ENCODE results near the gene RASD1. TPM values are rescaled to one million over a fixed set of nuclear protein-coding genes. Genes with fewer than 3 reads are reported as not detected.

The RASD1 gene
- total RNA-seq, 1 donor from 2014 or later: 4.4 TPM

DNA sequence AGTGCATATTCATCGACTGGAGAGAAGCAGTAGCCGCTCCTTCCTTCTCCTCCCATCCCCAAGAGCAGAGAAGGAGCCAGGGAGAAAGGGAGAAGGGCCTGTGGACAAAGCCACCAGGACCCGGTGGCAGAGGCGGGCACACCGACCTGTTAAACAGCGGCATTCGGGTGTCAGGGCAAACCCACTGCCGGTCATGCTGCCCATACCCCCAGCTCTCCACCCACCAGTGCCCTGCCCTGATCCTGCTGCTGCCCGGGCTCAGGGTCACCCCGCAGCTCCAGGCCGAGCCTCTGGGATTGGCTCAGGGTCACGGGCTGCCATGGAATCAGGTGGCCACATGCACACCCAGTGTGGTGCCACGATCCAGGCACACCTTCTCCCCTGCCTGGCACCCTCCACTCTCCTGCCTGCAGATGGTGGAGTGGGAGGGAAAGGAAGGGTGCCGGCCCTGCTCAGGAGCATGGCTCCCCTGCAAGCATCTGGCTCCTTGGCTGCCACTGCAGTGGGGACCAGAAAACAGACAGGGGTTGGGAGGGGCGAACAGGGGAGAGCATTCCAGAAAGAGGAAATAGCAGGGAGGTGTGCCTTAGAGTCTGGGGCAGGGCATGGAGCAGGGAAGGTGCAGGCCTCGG lies 18.3 kb upstream of the RASD1 start:
- DNase-seq (ENCODE audit: low spot score): no peak
- intact Hi-C loops (cut with DNase I): no loop called here

DNA sequence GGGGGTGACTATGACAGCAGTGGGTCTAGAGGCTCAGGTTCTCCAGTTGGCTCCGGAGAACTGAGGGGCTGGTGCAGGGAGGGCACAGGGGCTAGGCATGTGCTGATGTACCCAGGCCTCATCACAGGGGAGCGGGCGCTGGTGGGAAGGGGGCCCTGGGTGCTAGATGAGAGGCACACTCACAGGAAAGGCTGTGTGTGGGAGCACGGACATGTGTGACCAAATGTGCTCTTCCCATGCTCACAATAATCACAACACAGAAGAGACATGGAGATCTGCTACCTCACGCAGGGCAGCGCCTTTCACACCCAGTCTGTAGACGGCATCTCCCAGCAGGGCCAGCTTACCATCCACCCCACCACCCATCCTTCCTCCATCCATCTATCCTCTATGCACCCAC lies 17.4 kb upstream of the RASD1 start:
- intact Hi-C loops (cut with DNase I): no loop called here
- no peak for DNase-seq (ENCODE audit: low spot score)

DNA sequence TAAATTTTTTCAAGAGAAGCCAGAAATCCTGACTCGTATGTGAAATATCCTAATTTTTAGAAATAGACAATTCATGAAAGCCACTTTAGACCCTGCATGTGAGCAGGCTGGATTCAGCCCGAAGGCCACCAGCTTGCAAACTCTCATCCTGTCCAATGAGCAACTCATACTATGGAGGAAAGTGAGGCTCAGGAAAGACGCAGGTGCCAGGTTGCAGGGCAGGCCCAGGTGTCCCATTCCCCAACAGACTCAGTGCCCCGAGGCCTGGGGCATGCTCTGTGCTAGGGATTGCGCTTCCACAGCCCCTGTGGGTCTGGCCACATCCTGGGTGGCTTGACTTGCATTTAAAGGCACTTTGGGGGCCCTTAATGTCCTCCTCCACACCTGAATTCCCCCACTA lies 16.7 kb upstream of the RASD1 start:
- intact Hi-C loops (cut with DNase I): no loop called here
- no peak for DNase-seq (ENCODE audit: low spot score)

DNA sequence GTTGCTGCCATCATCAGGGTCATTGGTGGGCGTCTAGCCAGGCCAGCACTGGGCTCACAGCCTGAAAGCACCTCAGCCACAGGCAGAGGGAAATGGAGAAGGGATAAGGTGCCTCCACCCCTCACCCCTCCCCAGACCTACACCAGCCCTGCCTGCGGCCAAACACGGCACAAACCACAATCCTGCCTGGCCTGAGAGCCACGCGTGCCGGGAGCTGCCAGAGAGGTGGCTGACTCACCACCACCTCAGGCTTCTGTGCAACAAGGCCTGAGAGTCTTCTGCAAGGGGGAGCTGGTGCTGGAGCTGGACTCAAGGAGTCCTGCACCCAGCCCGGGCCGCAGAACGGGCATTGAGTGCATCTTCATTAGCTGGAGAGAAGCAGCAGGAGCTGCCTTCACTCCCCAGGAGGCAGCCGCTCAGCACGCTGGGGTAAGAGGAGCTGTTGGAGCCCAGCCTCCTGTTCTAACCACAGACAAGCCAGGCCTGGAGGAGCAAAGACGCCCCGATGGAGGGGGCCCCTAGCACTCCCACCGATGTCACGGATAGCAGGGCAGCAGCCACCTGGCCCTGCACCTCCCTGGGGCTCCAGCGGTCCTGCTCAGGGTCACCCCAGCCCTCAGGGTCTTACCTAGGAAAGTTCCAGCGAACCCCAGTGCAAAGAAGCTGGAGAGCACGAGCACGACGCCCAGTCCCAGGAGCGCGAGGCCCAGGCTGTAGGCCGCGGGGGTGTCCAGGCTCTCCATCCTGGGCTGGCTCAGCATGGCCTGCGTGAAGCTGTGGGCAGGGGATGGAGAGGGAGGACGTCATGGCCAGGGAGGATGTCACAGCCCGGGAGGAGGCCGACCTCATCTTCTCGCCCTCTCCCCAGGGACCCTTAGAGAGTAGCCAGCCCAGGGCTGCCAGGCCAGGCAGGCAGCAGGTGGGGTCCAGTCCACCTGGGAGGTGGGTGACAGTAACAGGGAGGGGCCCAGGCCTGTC lies 16.0 kb upstream of the RASD1 start:
- intact Hi-C loops (cut with DNase I): no loop called here
- DNase-seq (ENCODE audit: low spot score): peak; percentile 73

DNA sequence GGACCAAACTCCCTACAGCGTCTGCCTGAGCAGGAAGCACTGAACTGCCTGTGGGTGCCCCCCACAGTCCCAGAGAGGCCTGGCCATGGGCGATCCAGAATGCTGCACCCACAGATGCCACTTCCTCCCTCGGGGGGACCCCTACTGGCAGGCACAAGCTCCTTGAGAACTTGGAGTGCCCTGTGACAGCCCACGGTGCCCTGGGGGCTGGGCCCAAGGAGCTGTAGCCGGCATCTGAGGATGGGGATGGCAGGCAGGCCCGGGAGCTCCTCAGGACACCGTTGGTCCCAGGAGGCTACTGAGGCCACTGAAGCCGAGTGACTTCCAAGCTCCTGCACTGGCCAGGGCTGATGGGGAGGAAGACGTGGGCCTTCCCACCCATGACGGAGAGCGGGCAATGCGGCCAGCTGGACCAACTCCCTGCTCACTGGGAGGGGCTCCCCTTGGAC lies 15.1 kb upstream of the RASD1 start:
- intact Hi-C loops (cut with DNase I): no loop called here
- peak; percentile 60 for DNase-seq (ENCODE audit: low spot score)

DNA sequence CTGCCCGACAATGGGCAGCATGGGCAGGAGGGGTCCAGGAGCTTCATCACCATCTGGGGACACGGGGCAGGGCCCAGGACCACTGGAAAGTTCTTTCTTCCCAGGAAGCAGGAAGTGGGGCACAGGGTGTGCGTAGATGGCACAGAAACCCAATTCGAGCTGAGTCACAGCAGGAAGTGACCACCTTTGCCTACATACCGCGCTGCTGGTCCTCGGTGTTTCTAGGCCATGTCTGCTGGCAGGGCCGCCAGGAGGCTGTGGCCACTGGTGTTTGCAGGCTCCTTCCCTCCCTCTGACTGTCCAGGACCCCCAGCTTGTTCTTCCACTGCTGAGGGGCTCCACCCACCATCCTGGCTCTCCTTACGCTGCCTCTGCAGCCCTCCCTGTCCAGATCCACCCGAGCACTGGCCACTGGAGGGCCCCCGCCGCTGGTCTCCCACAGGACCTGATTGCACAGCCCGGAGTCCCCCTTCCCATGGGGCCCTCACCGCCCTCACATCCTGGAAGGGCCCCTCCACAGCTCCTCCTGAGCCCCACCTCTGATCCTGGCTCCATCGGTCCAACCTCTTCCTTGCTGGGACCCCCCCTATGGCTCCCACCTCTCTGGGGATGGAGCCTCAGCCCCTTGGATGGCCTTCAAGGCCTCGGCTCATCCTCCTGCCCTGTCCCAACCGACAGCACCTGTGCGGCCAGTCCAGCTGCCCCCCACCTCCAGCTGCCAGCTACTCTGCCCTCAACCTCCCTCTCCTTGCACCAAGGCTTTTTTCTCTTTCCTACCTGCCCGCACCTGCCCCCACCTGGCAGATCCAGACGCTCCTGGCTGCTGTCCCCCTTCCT lies 14.5 kb upstream of the RASD1 start:
- intact Hi-C loops (cut with DNase I): no loop called here
- peak; percentile 58 for DNase-seq (ENCODE audit: low spot score)

DNA sequence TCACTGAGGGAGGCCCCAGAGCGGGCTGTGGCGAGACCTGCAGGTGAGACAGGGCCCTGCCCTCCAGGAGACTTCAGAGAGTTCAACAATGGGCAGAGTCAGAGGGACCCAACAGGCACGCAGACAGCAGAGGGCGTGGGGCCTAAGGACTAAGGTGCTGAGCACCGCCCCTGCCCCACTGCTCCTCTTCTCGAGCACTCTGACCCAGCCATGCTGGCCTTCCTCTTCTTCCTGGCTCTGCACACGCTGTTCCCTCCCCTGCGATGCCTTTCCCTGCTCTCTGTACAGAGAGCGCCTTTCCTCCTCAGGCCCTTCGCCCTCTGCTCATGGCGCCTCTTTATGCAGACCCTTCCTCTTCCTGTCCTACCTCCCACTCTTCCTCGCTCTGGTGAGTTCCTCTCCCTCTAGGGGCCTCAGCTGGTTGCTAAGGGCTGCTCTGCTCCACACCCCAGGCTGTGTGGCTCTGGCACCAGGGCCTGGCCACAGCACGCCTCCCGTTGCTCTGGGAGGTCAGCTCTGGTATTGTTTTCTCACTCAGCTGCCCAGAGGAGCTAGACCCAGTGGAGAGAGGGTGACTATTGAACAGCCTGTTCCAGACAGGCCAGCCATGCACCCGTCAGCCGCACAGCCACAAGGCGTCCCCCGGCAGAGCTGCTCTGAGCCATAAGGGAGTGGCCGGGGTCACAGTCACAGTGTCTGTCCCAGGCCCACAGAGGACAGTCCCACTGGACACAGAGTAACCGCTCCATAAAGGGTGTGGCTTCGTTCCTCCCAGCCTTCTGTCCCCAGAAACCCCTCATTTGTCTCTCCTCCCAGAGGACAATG lies 13.6 kb upstream of the RASD1 start:
- intact Hi-C loops (cut with DNase I): no loop called here

DNA sequence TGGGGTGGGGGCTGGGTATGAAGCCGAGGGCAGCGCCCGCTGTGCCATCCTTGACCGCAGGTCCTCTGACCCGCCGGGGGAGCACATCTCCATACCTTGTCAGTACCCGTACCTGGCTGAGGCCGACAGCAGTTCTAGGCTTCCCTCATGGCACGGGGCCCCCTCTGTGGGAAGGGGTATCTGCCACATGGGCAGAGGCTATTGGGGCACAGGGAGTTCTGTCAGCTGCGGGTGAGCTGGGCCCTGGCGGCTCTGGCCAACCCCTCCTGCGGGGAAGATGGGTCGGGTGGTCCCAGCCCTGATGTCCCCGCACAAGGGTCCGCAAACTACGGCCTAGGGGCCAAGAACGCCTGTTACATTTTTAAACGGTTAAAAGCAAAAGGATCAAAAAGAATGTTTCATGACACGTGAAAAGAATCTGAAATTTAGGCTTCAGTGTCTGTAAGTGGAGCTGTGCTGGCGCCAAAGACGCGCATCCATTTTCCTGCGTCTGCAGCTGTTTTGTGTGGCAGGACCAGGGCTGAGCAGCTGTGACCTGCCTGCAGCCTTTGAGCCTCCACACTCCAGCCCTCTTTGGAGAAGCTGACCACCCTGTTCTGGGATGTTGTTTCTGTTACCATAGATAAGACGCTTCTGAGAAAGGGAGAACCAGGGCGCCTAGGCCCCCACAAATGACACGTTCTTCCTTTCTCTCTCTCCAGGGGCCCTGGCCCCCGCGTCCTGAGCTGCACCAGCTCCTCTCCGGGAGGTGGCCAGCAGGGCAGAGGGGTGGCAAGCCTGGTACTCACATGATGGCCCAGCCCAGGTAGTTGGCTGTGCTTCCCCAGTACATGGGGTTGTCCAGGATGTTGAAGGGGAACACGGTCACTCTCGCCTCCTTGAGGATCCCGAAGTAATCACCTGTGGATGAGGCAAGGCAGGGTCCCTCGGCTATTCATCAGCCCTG lies 12.7 kb upstream of the RASD1 start:
- peak; percentile 65 for DNase-seq (ENCODE audit: low spot score)
- intact Hi-C loops (cut with DNase I): no loop called here

More for the DNA sequence above, 13.6 kb upstream of the RASD1 start:
- DNase-seq (ENCODE audit: low spot score): peak; percentile 70

DNA sequence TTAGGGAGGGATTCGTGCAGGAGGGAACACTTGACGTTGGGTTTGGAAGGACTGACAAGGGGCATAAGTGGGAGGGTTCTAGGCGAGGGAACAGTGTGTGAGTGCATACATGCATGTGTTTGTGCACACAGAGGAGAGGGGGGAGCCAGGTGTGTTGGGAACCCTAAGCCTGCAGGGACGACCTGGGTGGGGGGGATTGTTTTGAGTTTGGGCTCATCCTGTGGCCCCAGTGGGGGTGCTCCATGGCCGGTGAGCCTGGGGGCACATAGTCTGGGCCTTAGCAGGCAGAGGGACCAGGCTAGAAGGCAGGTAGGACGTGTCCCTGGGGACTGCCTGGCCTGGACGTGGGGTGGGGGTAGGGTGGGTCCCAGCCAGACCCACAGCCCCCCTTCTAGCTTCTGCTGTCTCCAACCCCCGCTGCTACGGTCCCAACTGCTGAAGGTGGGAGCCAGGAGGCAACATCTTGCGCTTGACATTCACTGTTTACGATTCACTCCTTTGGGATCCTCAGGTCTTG lies 11.9 kb upstream of the RASD1 start:
- no peak for DNase-seq (ENCODE audit: low spot score)
- intact Hi-C loops (cut with DNase I): no loop called here

DNA sequence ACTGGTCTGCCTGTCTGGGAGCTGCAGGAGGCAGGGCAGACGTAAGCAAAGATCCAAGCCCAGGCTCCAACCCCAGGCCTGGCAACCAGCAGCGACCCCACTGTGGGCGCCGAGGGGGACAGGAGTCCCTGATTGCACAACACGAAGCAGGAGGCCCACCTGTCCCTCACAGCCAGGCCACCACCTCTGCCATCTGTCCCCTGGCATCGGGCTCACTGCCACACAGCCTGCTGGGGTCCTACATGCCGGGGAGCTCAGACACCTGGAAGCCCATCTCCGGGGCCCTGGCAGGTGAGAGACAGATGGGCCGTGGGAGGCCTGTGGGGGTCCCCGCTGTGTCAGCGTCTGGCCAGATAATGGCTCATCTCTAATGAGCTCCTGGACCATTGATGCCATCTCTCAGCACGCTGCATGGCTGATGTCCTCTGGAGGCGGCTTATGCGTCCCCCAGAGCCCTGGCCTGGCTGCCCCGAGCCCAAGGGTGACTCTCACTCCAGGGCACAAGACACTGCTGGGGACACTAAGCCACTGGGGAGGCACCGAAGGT lies 11.3 kb upstream of the RASD1 start:
- no peak for DNase-seq (ENCODE audit: low spot score)
- intact Hi-C loops (cut with DNase I): no loop called here

DNA sequence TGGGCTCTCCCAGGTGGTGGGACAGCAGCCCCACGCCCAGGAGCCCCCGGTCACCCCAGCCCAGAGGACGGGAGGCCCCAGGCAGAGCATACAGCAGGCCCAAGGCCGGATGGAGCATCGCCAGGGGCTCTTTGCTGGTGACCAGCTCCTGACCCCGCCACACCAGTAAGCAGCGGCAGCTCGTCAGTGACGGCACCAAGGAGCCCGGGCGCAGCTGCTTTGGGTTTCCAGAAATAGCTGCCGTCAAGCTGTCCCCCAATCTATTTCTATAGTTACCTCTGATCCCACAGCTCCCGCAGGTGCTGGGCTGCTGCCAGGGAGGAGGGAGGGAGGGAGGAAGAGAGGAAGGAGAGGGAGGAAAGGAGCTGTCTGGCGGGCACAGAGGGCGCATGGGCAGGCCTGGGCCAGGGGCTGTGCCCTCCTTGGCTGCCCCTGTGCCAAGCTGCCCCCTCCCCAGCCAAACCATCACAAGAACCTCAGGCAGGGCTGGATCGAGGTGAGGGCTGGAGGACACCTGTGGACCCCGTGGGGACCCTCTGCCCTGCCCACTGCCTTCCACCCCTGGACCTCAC lies 10.8 kb upstream of the RASD1 start:
- DNase-seq (ENCODE audit: low spot score): peak; percentile 86
- intact Hi-C loops (cut with DNase I): no loop called here

DNA sequence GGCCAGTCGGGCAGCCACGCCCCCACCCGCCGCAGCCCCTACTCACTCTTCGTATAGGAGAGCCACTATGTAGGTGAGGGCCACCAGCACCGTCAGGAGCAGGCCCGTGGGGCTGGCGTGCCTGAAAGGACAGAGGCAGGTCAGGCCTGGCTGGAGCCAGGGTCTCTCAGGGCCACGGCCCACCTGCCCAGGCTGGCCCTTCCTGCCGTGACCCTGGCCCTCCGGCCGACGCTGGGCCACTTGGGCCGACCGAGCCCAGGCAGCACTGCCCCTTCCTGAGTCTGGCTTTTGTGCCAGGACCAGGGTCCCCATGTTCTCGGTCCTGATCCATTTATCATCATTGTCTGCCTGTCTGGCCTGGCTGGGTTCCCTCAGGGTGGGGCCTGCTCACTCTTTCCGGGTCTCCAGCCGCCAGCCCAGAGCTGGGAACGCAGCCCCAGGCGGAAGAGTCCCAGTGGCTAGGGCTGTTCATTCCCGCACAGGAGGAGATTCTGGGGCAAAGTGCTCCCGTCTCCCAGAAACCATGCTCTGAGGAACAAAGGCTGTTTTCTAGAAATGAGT lies 10.1 kb upstream of the RASD1 start:
- intact Hi-C loops (cut with DNase I): no loop called here
- no peak for DNase-seq (ENCODE audit: low spot score)

DNA sequence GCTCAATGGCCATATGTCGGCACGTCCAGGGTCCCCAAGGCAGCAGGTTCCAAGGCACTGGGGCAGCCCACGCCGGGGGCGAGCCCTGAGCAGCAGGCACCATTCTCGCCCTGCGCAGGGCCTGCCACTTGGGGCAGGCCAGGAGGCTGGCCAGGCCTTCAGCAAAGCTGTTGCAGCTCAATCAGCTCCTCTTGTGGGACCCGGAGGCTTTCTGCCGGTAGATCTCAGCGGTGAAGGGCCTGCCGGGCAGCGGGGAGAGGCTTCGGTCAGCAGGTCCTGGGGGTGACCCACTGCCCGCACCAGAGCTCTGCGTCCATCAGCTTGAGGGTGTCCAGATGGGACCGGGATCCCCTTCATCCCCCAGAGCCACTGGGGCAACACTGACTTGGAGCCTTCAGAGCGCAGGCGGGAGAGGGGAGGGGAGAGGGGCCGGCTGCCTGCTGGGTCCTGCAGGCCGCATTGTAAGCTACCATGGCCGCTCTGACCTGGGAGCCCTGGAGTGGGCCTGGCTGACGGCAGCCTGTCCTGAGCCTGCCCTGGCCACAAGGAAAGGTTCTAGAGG lies 9.5 kb upstream of the RASD1 start:
- DNase-seq (ENCODE audit: low spot score): no peak
- intact Hi-C loops (cut with DNase I): no loop called here

DNA sequence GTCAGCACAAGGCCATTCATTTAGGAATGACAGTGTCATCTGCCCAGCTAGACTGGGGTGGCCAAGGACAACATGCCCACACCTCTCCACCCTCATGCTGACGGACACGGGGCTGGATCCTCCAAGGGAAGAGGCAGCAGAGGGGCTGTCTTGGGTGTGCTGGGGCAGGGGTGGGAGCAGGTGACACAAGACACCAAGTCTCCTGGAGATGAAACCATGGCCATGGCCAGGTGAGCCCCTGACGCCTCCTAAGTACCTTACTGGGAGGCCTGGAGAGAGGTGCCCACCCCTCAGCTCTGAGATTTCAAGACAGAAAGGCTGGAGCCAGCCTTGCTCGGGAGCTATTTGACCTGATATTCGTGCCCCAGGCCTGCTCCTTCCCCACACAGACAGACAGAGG lies 9.0 kb upstream of the RASD1 start:
- no peak for DNase-seq (ENCODE audit: low spot score)
- intact Hi-C loops (cut with DNase I): no loop called here

DNA sequence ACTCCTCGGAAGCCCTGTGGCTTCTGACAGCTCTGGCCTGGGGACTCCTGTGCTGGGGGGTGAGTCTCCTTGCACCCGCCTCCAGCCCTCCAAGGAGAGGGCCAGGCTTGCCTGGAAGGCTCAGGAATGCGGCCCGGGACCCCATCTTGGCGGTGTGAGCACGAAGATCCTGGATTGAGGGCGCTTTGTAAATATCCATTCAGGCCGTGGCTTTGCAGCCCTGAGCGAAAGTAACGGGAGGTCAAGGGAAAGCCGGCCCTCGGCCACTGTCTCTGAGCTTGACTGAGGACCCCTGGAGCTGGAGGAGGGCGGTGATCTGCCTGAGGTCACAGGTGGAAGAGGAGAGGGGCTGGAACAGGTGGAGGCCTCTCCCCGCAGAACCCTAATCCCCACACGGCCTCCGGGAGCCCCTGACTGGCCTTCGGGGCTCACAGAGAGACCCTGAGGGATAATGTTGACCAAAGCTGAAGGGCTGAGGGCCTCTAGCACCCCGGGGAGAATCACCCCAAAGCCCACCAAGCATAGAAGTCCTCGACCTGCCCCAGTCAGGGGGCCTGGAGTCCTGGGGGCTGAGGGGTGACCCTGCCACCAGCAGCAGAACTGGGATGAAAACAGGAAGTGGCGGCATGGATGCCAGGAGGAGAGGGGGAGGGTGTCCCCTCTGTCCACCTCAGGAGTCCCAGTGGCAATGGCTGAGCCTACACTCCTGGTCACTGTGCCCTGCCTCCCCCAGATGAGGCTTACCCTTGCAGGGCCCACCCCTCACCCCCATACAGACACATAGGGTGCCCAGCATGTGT lies 8.3 kb upstream of the RASD1 start:
- no peak for DNase-seq (ENCODE audit: low spot score)
- intact Hi-C loops (cut with DNase I): no loop called here

DNA sequence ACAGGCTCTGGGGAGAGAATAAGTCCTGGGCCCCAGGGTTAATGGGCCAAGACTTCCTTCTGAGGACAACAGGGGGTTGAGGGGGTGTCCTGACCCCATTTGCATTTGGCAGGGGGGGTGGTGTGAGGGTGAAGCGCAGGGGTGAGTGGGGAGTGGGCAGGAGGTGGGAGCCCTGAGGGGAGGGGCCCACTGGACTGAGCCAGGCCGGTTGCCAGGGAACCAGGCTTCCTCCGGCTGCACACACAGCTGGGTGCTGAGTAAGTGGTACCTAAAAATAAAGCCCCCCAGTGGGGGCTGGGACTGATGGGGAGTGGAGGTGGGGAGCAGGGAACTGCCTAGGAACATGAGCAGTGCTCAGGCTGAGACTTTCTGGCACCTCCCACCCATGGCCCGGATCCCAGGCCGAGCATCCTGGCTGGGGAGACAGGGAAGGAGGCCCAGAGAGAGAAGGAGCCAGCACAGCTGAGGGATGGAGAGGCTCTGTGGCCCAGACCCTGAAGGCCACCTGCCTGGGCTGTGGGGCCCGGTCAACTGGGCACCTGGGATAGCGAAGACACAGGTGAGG lies 7.5 kb upstream of the RASD1 start:
- intact Hi-C loops (cut with DNase I): no loop called here
- DNase-seq (ENCODE audit: low spot score): no peak

Data from cardiac septum (tissue), 1 donor.